K562 (cell line): ENCODE data around the gene FTSJ3. TPM values are rescaled to one million over a fixed set of nuclear protein-coding genes. Genes with fewer than 3 reads are reported as not detected.

ENCODE experiments used
- ATAC-seq: fragments of 200-7000 bp; cut with Tn5 transposase; 3 replicates; pipeline ENCODE4 v1.9.1; 2020; ENCODE audit warnings: moderate library complexity
- BruUV-seq: library from RNA; stranded (reverse); fragments of 400-500 nt; replicated peaks from 2 replicates; lab custom pipeline; 2021; lab: Mats Ljungman, UMichigan
- CTCF ChIA-PET: fragments of 300-600 bp; formaldehyde crosslinking; extraction: SDS; loops from one replicate; lab custom pipeline; 2021; ENCODE audit warnings: low intra/inter-chr PET ratio; lab: Yijun Ruan, JAX
- POLR2A ChIA-PET: fragments of 300-600, 350-650 bp; sonication (Branson Sonifier 250); formaldehyde crosslinking; extraction: SDS; loops from one replicate; lab custom pipeline; 2021; ENCODE audit warnings: antibody characterized with exemption, inconsistent platforms; lab: Yijun Ruan, JAX
- DNase-seq, 4 experiments: peaks; one replicate each; pipeline versions ENCODE4 v3.0.0 to v3.0.0-alpha.2; 2011 to 2018; ENCODE audit warnings: low spot score in 3 of 4, mixed read lengths in 3 of 4; ENCODE audit errors: extremely low read depth in 1 of 4
- FAIRE-seq: peaks from 2 replicates; lab custom pipeline; 2011; peaks lifted over from hg19 to GRCh38; lab: Jason Lieb, UNC
- H2AFZ ChIP-seq: 2 replicates; pipeline ENCODE4 v1.6.0; 2011; ENCODE audit warnings: low read depth, low read length, control low read depth, inconsistent platforms
- H3K27ac ChIP-seq: fragments of 200-600 bp; 3 replicates; pipeline ENCODE4 v1.8.0; 2011; ENCODE audit warnings: low read depth, mild to moderate bottlenecking, control low read depth, inconsistent platforms, low read length, moderate library complexity, mixed read lengths; ENCODE audit errors: extremely low read depth
- H3K27me3 ChIP-seq, 2 experiments: fragments of 300-600 bp in 1 of 2; 2 replicates in 1 of 2; 3 replicates in 1 of 2; pipeline versions ENCODE4 v1.6.0 to v1.8.0; 2011; ENCODE audit warnings: inconsistent platforms in 2 of 2, low read length in 2 of 2, mild to moderate bottlenecking in 1 of 2, mixed read lengths in 1 of 2, moderate library complexity in 1 of 2; ENCODE audit not compliant: control insufficient read depth in 2 of 2, insufficient read depth in 2 of 2
- H3K36me3 ChIP-seq: fragments of 300-600 bp; 3 replicates; pipeline ENCODE4 v1.8.0; 2011; ENCODE audit warnings: mild to moderate bottlenecking, low read length, inconsistent platforms; ENCODE audit not compliant: control insufficient read depth, insufficient read depth
- H3K4me1 ChIP-seq, 2 experiments: fragments of 200-600 bp in 1 of 2; replicated peaks in 1 of 2; 2 replicates in 1 of 2; 3 replicates in 1 of 2; pipeline versions ENCODE4 v1.5.1 to v1.8.0; 2011; ENCODE audit warnings: inconsistent platforms in 2 of 2, low read length in 2 of 2, mild to moderate bottlenecking in 1 of 2, mixed read lengths in 1 of 2, moderate library complexity in 1 of 2; ENCODE audit not compliant: control insufficient read depth in 2 of 2, insufficient read depth in 2 of 2
- H3K4me2 ChIP-seq: 2 replicates; pipeline ENCODE4 v1.6.1; 2011; ENCODE audit warnings: low read length, control low read depth, inconsistent platforms, mixed read lengths; ENCODE audit not compliant: insufficient read depth
- H3K4me3 ChIP-seq: fragments of 200-600 bp; sonication (generic), shearing (Covaris generic); 2 replicates; pipeline ENCODE4 v1.5.1; 2016; ENCODE audit warnings: control low read depth, inconsistent platforms
- H3K79me2 ChIP-seq: fragments of 200-600 bp; 3 replicates; pipeline ENCODE4 v1.8.0; 2011; ENCODE audit warnings: low read length, inconsistent platforms; ENCODE audit not compliant: control insufficient read depth, insufficient read depth
- H3K9ac ChIP-seq, 2 experiments: 2 replicates each; pipeline versions ENCODE4 v1.6.0 to v1.6.1; 2011; ENCODE audit warnings: low read depth in 2 of 2, low read length in 2 of 2, control low read depth in 1 of 2, inconsistent platforms in 1 of 2, mild to moderate bottlenecking in 1 of 2, mixed read lengths in 1 of 2; ENCODE audit not compliant: insufficient read depth in 1 of 2
- H3K9me1 ChIP-seq: one replicate; pipeline ENCODE4 v1.6.0; 2011; ENCODE audit warnings: inconsistent platforms, mild to moderate bottlenecking, low read length, moderate library complexity; ENCODE audit not compliant: control insufficient read depth, insufficient read depth
- H3K9me3 ChIP-seq: replicated peaks from 2 replicates; pipeline ENCODE4 v1.5.1; 2011; ENCODE audit warnings: low read depth, low read length, inconsistent platforms; ENCODE audit not compliant: control insufficient read depth, insufficient read depth
- H4K20me1 ChIP-seq: replicated peaks from 2 replicates; pipeline ENCODE4 v1.6.1; 2011; ENCODE audit warnings: low read length, inconsistent platforms, mixed read lengths; ENCODE audit not compliant: control insufficient read depth, insufficient read depth
- POLR2A ChIP-seq: fragments of 450-650 bp; conservative IDR thresholded peaks from 2 replicates; pipeline ENCODE4 v1.6.1; 2016
- WGBS: fragments of 100-300 bp; shearing (Covaris generic); methylation state at CpG from one replicate; pipeline ENCODE4 v1.1.6; 2016; ENCODE audit warnings: low coverage, mixed read lengths; ENCODE audit not compliant: insufficient coverage; ENCODE audit errors: missing lambda C conversion rate; 5-methylcytosine and 5-hydroxymethylcytosine counted together
- in situ Hi-C: fragments of 300-500 bp; cut with MboI; formaldehyde crosslinking; loops from 4 replicates; pipeline ENCODE4 v1.15.0; 2018; ENCODE audit warnings: inconsistent platforms, mixed read lengths
- intact Hi-C: fragments of 100-400 bp; cut with micrococcal nuclease; formaldehyde crosslinking; loops from 2 replicates; pipeline ENCODE4 v1.14.2; 2022
- polyA plus RNA-seq, 8 experiments: library from polyadenylated mRNA; depleted of rRNA in 4 of 8; stranded (reverse) in 5 of 8; unstranded in 3 of 8; fragments of >200 nt; fragmentation: Nextera tagmentation in 2 of 8; fragmentation: Illumina TruSeq in 1 of 8; extraction: Ambion mirVana in 2 of 8; extraction: Trizol in 1 of 8; gene quantifications; 2 replicates each; pipeline versions ENCODE4 v1.2.1 to v1.2.3, GENCODE V29; 2011 to 2014; ENCODE audit warnings: inconsistent platforms in 1 of 8, missing spikeins in 1 of 8
- total RNA-seq, 7 experiments: library from RNA; depleted of rRNA in 6 of 7; stranded (reverse); fragments of >200 nt in 6 of 7; fragmentation: Illumina TruSeq in 2 of 7; extraction: Trizol in 2 of 7; gene quantifications; 2 replicates each; pipeline versions ENCODE4 v1.2.1 to v1.2.3, GENCODE V29; 2011 to 2021; ENCODE audit warnings: low replicate concordance in 1 of 7
- TF ChIP-seq, protein P1 (sequence below): fragments of 450-650 bp; IDR thresholded peaks from 2 replicates; pipeline ENCODE4 v1.6.1; 2017; ENCODE audit warnings: antibody characterized with exemption

FTSJ3 gene
- total and polyA plus RNA-seq, 9 of the 15 experiments (the other 6 are each of a cell fraction or from before 2014, with no cell fraction given): 18.0 to 65.6 (median 52.4) TPM

DNA sequence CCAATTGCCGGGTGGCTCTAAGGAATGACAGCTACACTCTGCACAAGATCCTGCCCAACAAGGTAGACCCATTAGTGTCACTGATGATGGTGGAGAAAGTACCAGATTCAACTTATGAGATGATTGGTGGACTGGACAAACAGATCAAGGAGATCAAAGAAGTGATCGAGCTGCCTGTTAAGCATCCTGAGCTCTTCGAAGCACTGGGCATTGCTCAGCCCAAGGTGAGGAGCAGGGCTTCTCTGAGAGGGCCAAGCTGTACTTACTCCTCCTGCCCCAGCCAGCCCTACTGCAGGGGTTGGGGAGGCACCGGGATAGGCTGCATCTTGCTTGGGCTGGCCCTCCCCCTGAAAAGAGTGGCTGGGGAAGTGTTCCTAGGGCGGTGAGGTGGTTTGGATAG lies 2.8 kb upstream of the FTSJ3 start:
- CTCF ChIA-PET: no interaction called here
- H3K36me3 ChIP-seq: peaks cover 80% of the 10 kb centered on the region

More for the DNA sequence above, 2.8 kb upstream of the FTSJ3 start:
- no peaks in the 10 kb centered on the region for H3K9me1 ChIP-seq
- H3K27me3 ChIP-seq: no peaks in the 10 kb centered on the region
- TF ChIP-seq, protein P1, sequence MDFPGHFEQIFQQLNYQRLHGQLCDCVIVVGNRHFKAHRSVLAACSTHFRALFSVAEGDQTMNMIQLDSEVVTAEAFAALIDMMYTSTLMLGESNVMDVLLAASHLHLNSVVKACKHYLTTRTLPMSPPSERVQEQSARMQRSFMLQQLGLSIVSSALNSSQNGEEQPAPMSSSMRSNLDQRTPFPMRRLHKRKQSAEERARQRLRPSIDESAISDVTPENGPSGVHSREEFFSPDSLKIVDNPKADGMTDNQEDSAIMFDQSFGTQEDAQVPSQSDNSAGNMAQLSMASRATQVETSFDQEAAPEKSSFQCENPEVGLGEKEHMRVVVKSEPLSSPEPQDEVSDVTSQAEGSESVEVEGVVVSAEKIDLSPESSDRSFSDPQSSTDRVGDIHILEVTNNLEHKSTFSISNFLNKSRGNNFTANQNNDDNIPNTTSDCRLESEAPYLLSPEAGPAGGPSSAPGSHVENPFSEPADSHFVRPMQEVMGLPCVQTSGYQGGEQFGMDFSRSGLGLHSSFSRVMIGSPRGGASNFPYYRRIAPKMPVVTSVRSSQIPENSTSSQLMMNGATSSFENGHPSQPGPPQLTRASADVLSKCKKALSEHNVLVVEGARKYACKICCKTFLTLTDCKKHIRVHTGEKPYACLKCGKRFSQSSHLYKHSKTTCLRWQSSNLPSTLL: no peak
- 0 out of 2 replicates have a peak, but pooled peaks have one; percentile 48 for TF ChIP-seq POLR2A
- H4K20me1 ChIP-seq: no peaks in the 10 kb centered on the region
- H3K9me3 ChIP-seq: no peaks in the 10 kb centered on the region
- in situ Hi-C loops: loop anchor here (25.0 kb wide), 1 partner anchor 393 kb away; the partner anchor contains the start of gene CYB561
- FAIRE-seq: no peak
- no peak for ATAC-seq
- BruUV-seq: no TSS peak
- intact Hi-C loops: loop anchor here (10.0 kb wide), 1 partner anchor 135 kb away; no protein-coding TSS in a partner anchor
- peaks cover 8 to 16% of the 10 kb centered on the region in 2 experiments; a peak in 3 of 5 replicates for H3K4me1 ChIP-seq
- POLR2A ChIA-PET: interaction anchor here (1.0 to 4.6 kb wide), 6 partner anchors 11 to 132 kb away, joined by 3 to 66 read pairs (median 12); partner anchors contain the start of genes CCDC47, DDX42 and SMARCD2
- H3K79me2 ChIP-seq: peaks cover 48% of the 10 kb centered on the region
- no peak overlapping the region for H3K4me2 ChIP-seq
- 98% methylated on average over 5 of the region's 5 CpGs for WGBS
- H3K27ac ChIP-seq: no peak overlapping the region
- no peak overlapping the region for H3K4me3 ChIP-seq
- H2AFZ ChIP-seq: no peak overlapping the region
- no peak overlapping the region for H3K9ac ChIP-seq
- DNase-seq: no peak
